H9 (cell line): ENCODE results near the gene COL4A4. TPM values are rescaled to one million over a fixed set of nuclear protein-coding genes. Genes with fewer than 3 reads are reported as not detected.

Experiments
- DNase-seq: peaks from one replicate; pipeline ENCODE4 v3.0.0-alpha.2; 2017
- H2AFZ ChIP-seq: one replicate; pipeline ENCODE4 v1.6.1; 2013; ENCODE audit warnings: mild to moderate bottlenecking, low read length, control low read depth, moderate library complexity
- H2AK5ac ChIP-seq: 2 replicates; pipeline ENCODE4 v1.6.1; 2013; ENCODE audit warnings: low read length, control low read depth, mixed read lengths; ENCODE audit not compliant: insufficient read length
- H2BK120ac ChIP-seq: one replicate; pipeline ENCODE4 v1.6.1; 2013; ENCODE audit warnings: low read depth, mild to moderate bottlenecking, low read length, control low read depth, inconsistent platforms; ENCODE audit not compliant: poor library complexity, severe bottlenecking
- H2BK12ac ChIP-seq: 2 replicates; pipeline ENCODE4 v1.6.1; 2013; ENCODE audit warnings: low read length, control low read depth, mixed read lengths, low read depth; ENCODE audit not compliant: insufficient read length
- H2BK15ac ChIP-seq: 2 replicates; pipeline ENCODE4 v1.6.1; 2013; ENCODE audit warnings: low read depth, low read length, control low read depth
- H2BK20ac ChIP-seq: one replicate; pipeline ENCODE4 v1.6.1; 2013; ENCODE audit warnings: low read depth, mild to moderate bottlenecking, low read length, control low read depth, inconsistent platforms; ENCODE audit not compliant: poor library complexity, severe bottlenecking
- H2BK5ac ChIP-seq: 2 replicates; pipeline ENCODE4 v1.6.1; 2013; ENCODE audit warnings: low read length, control low read depth, mixed read lengths; ENCODE audit not compliant: insufficient read length
- H3K14ac ChIP-seq: 2 replicates; pipeline ENCODE4 v1.6.1; 2013; ENCODE audit warnings: low read length, control low read depth; ENCODE audit not compliant: insufficient read depth
- H3K18ac ChIP-seq: 2 replicates; pipeline ENCODE4 v1.6.1; 2013; ENCODE audit warnings: low read depth, mild to moderate bottlenecking, mixed read lengths, low read length, control low read depth; ENCODE audit not compliant: insufficient read length
- H3K23ac ChIP-seq: 2 replicates; pipeline ENCODE4 v1.6.1; 2013; ENCODE audit warnings: low read length, control low read depth, mixed read lengths, low read depth; ENCODE audit not compliant: insufficient read length
- H3K23me2 ChIP-seq: 2 replicates; pipeline ENCODE4 v1.6.1; 2013; ENCODE audit warnings: low read depth, mild to moderate bottlenecking, mixed read lengths, low read length, control low read depth; ENCODE audit not compliant: insufficient read length, poor library complexity, severe bottlenecking
- H3K27ac ChIP-seq: 2 replicates; pipeline ENCODE4 v1.5.1; 2013; ENCODE audit warnings: low read length, control low read depth, mixed read lengths, low read depth; ENCODE audit not compliant: insufficient read length
- H3K27me3 ChIP-seq: 2 replicates; pipeline ENCODE4 v1.6.1; 2013; ENCODE audit warnings: low read length, control low read depth, inconsistent platforms; ENCODE audit not compliant: insufficient read depth
- H3K4ac ChIP-seq: 2 replicates; pipeline ENCODE4 v1.6.1; 2013; ENCODE audit warnings: low read depth, mild to moderate bottlenecking, control low read depth, inconsistent platforms, low read length, moderate library complexity
- H3K4me1 ChIP-seq: 2 replicates; pipeline ENCODE4 v1.6.1; 2013; ENCODE audit warnings: low read length, control low read depth, inconsistent platforms; ENCODE audit not compliant: insufficient read depth
- H3K4me2 ChIP-seq: 2 replicates; pipeline ENCODE4 v1.6.1; 2013; ENCODE audit warnings: low read length, control low read depth, mixed read lengths; ENCODE audit not compliant: insufficient read length, insufficient read depth
- H3K56ac ChIP-seq: 2 replicates; pipeline ENCODE4 v1.6.1; 2013; ENCODE audit warnings: low read depth, mild to moderate bottlenecking, mixed read lengths, low read length, control low read depth; ENCODE audit not compliant: insufficient read length
- H3K79me1 ChIP-seq: 2 replicates; pipeline ENCODE4 v1.6.1; 2013; ENCODE audit warnings: low read depth, mild to moderate bottlenecking, moderate library complexity, low read length, control low read depth, inconsistent platforms; ENCODE audit not compliant: insufficient read depth, poor library complexity, severe bottlenecking
- H3K79me2 ChIP-seq: 2 replicates; pipeline ENCODE4 v1.6.1; 2013; ENCODE audit warnings: low read length, control low read depth, inconsistent platforms; ENCODE audit not compliant: insufficient read depth
- H3K9ac ChIP-seq: 2 replicates; pipeline ENCODE4 v1.6.1; 2013; ENCODE audit warnings: low read length, control low read depth, mixed read lengths; ENCODE audit not compliant: insufficient read length; ENCODE audit errors: extremely low read depth
- H3K9me3 ChIP-seq: one replicate; pipeline ENCODE4 v1.6.1; 2013; ENCODE audit warnings: low read depth, low read length, inconsistent platforms; ENCODE audit not compliant: control insufficient read depth
- H3T11ph ChIP-seq: one replicate; pipeline ENCODE4 v1.6.1; 2013; ENCODE audit warnings: mild to moderate bottlenecking, low read length, control low read depth, inconsistent platforms
- H4K20me1 ChIP-seq: one replicate; pipeline ENCODE4 v1.6.1; 2013; ENCODE audit not compliant: control insufficient read depth, insufficient read length, insufficient read depth
- H4K5ac ChIP-seq: 2 replicates; pipeline ENCODE4 v1.6.1; 2013; ENCODE audit warnings: low read depth, mild to moderate bottlenecking, mixed read lengths, low read length, control low read depth; ENCODE audit not compliant: insufficient read length
- H4K8ac ChIP-seq: replicated peaks from 2 replicates; pipeline ENCODE4 v1.6.1; 2013; ENCODE audit warnings: low read length, control low read depth, mixed read lengths, low read depth; ENCODE audit not compliant: insufficient read length
- H4K91ac ChIP-seq: 2 replicates; pipeline ENCODE4 v1.6.1; 2013; ENCODE audit warnings: low read depth, mild to moderate bottlenecking, moderate library complexity, mixed read lengths, low read length, control low read depth; ENCODE audit not compliant: insufficient read length
- H3K27ac Mint-ChIP-seq, 3 experiments: 2 replicates in 2 of 3; 3 replicates in 1 of 3; pipeline ENCODE4 v1.8.0; 2020 to 2021; ENCODE audit warnings: mixed read lengths in 3 of 3, mild to moderate bottlenecking in 1 of 3, moderate library complexity in 1 of 3
- H3K27me3 Mint-ChIP-seq: 2 replicates; pipeline ENCODE4 v1.8.0; 2021; ENCODE audit warnings: low read depth, mild to moderate bottlenecking, moderate library complexity, mixed read lengths
- H3K36me3 Mint-ChIP-seq, 3 experiments: 2 replicates in 2 of 3; 3 replicates in 1 of 3; pipeline ENCODE4 v1.8.0; 2020 to 2021; ENCODE audit warnings: low read depth in 3 of 3, mixed read lengths in 3 of 3; ENCODE audit not compliant: insufficient read depth in 1 of 3
- H3K4me1 Mint-ChIP-seq, 2 experiments: 2 replicates each; pipeline ENCODE4 v1.8.0; 2020; ENCODE audit warnings: mixed read lengths in 2 of 2
- H3K4me3 Mint-ChIP-seq, 2 experiments: 2 replicates in 1 of 2; 3 replicates in 1 of 2; pipeline ENCODE4 v1.8.0; 2020 to 2021; ENCODE audit warnings: mild to moderate bottlenecking in 2 of 2, mixed read lengths in 2 of 2, moderate library complexity in 1 of 2
- H3K9me3 Mint-ChIP-seq, 2 experiments: 2 replicates in 1 of 2; 3 replicates in 1 of 2; pipeline ENCODE4 v1.8.0; 2020; ENCODE audit warnings: mild to moderate bottlenecking in 2 of 2, mixed read lengths in 2 of 2, moderate library complexity in 1 of 2
- WGBS: extraction: QIAGEN DNeasy Blood & Tissue Kit; methylation state at CpG from one replicate; pipeline ENCODE4 v1.1.7; 2013; ENCODE audit warnings: missing lambda C conversion rate, low lambda C conversion rate, mixed read lengths; ENCODE audit not compliant: insufficient read length; ENCODE audit errors: extremely low coverage; 5-methylcytosine and 5-hydroxymethylcytosine counted together
- total RNA-seq: library from RNA; stranded (reverse); gene quantifications from 2 replicates; pipeline ENCODE4 v1.2.1, GENCODE V29; 2021
- TF ChIP-seq, protein P1 (sequence below): fragments of 200-600 bp; sonication (generic); conservative IDR thresholded peaks from 3 replicates; pipeline ENCODE4 v1.8.0; 2021; ENCODE audit warnings: antibody characterized with exemption, mild to moderate bottlenecking

The COL4A4 gene
- total RNA-seq, 1 experiment from 2014 or later = 0.92 TPM

DNA sequence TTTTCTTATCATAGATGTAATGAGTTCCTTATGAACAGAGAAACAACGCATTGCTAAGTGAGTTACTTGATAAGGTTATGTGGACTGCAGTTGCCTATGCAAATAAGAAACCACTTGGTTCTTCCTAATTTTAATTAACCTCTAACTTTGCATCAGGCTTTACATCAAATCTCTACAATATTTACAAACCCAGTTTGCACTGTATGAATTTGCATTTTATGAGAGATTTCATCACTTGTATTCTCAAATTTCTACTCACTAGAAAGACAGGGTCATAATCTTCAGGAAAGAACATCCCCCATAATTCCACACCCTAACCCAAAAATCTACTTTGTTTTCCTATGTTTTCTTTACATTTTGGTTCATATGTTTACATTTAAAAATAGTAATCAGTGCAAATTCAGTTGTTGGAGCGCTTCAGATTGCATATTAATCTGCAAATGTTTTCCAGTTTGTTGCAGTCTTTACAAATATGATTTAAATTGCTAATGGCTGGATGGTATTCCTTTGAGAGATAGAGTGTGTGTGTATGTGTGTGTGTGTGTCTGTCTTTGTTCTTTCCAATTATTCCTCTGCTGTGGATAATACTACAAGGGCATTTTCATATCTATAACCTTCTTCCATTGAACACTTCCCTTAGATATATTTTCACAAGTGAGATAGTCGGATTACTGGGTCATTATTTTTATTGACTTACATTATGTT is 106.1 kb downstream of the COL4A4 start:
- Histone ChIP-seq H2BK5ac (no peak overlapping the region), H3T11ph (no peak overlapping the region), H4K5ac (no peak overlapping the region), H3K9ac (no peak overlapping the region), H4K20me1 (no peaks in the 10 kb centered on the region), H4K8ac (no peak overlapping the region), H2BK120ac (no peak overlapping the region), H3K9me3 (no peaks in the 10 kb centered on the region), H3K79me2 (no peaks in the 10 kb centered on the region), H2AFZ (no peak overlapping the region), H3K27me3 (no peaks in the 10 kb centered on the region), H3K23me2 (no peaks in the 10 kb centered on the region), H3K4ac (no peak overlapping the region), H2BK20ac (no peak overlapping the region), H2BK12ac (no peak overlapping the region), H3K4me2 (no peak overlapping the region), H3K79me1 (no peaks in the 10 kb centered on the region), H3K56ac (no peak overlapping the region), H3K23ac (no peak overlapping the region), H3K14ac (no peak overlapping the region), H3K18ac (no peak overlapping the region), H2BK15ac (no peak overlapping the region), H3K4me1 (no peaks in the 10 kb centered on the region; the same call in 1 of the 2 replicates), H3K27ac (no peak overlapping the region), H2AK5ac (no peak overlapping the region), H4K91ac (no peak overlapping the region)
- no CpG with 5 or more reads among the region's 3 CpGs for WGBS
- no peak overlapping the region for H3K4me3 Mint-ChIP-seq
- no peaks in the 10 kb centered on the region for H3K27me3 Mint-ChIP-seq
- DNase-seq = no peak
- peaks cover 3 to 8% (median 4%) of the 10 kb centered on the region in 3 experiments; a peak in 4 of 7 replicates for H3K36me3 Mint-ChIP-seq
- no peak overlapping the region for H3K27ac Mint-ChIP-seq
- TF ChIP-seq, protein P1, sequence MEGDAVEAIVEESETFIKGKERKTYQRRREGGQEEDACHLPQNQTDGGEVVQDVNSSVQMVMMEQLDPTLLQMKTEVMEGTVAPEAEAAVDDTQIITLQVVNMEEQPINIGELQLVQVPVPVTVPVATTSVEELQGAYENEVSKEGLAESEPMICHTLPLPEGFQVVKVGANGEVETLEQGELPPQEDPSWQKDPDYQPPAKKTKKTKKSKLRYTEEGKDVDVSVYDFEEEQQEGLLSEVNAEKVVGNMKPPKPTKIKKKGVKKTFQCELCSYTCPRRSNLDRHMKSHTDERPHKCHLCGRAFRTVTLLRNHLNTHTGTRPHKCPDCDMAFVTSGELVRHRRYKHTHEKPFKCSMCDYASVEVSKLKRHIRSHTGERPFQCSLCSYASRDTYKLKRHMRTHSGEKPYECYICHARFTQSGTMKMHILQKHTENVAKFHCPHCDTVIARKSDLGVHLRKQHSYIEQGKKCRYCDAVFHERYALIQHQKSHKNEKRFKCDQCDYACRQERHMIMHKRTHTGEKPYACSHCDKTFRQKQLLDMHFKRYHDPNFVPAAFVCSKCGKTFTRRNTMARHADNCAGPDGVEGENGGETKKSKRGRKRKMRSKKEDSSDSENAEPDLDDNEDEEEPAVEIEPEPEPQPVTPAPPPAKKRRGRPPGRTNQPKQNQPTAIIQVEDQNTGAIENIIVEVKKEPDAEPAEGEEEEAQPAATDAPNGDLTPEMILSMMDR = no peak
- H3K4me1 Mint-ChIP-seq = peaks cover 0 to 7% of the 10 kb centered on the region in 2 experiments; a peak in 2 of 4 replicates
- H3K9me3 Mint-ChIP-seq = no peaks in the 10 kb centered on the region
